NB4 (cell line): ENCODE data around the gene MBNL3.

Experiments
- CTCF ChIP-seq: IDR thresholded peaks from one replicate; pipeline ENCODE4 v1.5.1; 2012; ENCODE audit warnings: low read depth, low read length
- MAX ChIP-seq: IDR thresholded peaks from 2 replicates; pipeline ENCODE4 v1.6.1; 2011; ENCODE audit warnings: low read depth, low read length
- MYC ChIP-seq: IDR thresholded peaks from 2 replicates; pipeline ENCODE4 v1.6.1; 2011; ENCODE audit warnings: low read depth, low read length
- POLR2A ChIP-seq: IDR thresholded peaks from 2 replicates; pipeline ENCODE4 v1.6.1; 2011; ENCODE audit warnings: mild to moderate bottlenecking; ENCODE audit not compliant: insufficient read length; ENCODE audit errors: extremely low read depth

GRCh38 chrX:132406106-132406505 lies 82.7 kb downstream of the MBNL3 start:
- TF ChIP-seq CTCF = no peak
- TF ChIP-seq POLR2A = no peak
- TF ChIP-seq MAX = no peak
- TF ChIP-seq MYC = no peak
